Measurements from ENCODE around the gene CDH11. TPM values are rescaled to one million over a fixed set of nuclear protein-coding genes. Genes with fewer than 3 reads are reported as not detected.

Gene CDH11, protein sequence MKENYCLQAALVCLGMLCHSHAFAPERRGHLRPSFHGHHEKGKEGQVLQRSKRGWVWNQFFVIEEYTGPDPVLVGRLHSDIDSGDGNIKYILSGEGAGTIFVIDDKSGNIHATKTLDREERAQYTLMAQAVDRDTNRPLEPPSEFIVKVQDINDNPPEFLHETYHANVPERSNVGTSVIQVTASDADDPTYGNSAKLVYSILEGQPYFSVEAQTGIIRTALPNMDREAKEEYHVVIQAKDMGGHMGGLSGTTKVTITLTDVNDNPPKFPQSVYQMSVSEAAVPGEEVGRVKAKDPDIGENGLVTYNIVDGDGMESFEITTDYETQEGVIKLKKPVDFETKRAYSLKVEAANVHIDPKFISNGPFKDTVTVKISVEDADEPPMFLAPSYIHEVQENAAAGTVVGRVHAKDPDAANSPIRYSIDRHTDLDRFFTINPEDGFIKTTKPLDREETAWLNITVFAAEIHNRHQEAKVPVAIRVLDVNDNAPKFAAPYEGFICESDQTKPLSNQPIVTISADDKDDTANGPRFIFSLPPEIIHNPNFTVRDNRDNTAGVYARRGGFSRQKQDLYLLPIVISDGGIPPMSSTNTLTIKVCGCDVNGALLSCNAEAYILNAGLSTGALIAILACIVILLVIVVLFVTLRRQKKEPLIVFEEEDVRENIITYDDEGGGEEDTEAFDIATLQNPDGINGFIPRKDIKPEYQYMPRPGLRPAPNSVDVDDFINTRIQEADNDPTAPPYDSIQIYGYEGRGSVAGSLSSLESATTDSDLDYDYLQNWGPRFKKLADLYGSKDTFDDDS
- total RNA-seq (2022; extraction: Qiagen RNA extraction; ENCODE audit: low read depth), result 0.24 to 1.4 TPM (median 0.58 TPM) in 5 replicates

DNA sequence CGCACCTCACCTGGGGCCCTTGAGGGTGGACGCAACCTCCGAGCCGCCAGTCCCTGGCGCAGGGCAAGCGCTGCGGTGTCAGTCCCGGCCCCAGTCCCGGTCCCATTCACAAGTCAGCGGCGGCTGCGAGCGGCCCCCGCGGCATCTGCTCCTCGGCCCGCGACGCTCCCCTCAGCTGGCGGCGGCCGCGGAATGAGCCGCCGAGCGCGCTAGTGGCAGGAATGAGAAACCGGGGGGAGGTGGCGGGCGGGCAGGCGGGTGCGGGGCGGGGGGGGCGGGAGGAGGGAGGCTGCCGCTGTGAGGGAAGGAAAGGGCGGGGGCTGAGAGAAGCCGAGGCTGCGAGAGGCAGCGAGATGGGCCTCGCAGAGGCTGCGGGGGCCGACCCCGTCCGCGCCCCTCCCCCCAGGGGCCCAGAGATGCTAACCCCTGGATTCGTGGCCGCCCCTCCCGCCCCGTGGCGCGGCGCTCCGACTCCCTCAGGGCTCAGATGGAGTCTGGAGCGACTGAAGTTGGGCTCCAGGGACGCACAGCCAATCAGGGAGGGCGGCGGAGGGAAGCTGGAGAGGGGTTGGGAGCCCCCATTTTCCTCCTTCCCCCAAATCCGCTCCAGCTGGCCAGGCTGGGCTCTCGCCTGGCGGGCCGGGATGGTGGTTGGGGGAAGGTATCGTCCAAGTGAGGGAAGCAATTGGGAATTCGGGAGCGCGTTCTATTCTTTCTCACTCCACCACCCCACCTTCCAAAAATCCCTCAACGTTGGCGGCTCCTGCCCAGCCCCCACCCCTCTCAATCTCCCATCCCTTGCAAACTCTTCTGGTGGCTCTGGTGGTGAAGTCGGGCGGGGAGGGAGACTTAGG is at the start of gene CDH11:
Gene CDH11, minus strand, starts transcription at position 194 of the 854 bp plus-strand sequence. CDS start 117,194 bp downstream, outside the sequence.

